Epithelial cell of esophagus (primary cell): ENCODE results near the gene MYB.

Experiments
- DNase-seq: peaks from one replicate; pipeline ENCODE4 v3.0.0; 2010; ENCODE audit warnings: low read depth
- H3K4me3 ChIP-seq: 2 replicates; pipeline ENCODE4 v1.5.1; 2011; ENCODE audit warnings: mild to moderate bottlenecking, low read length, control low read depth
- CTCF ChIP-seq: IDR thresholded peaks from 2 replicates; pipeline ENCODE4 v1.5.1; 2011; ENCODE audit warnings: low read depth, mild to moderate bottlenecking, low read length, control low read depth, inconsistent platforms; ENCODE audit not compliant: insufficient read depth; ENCODE audit errors: missing control alignments

The MYB gene

DNA sequence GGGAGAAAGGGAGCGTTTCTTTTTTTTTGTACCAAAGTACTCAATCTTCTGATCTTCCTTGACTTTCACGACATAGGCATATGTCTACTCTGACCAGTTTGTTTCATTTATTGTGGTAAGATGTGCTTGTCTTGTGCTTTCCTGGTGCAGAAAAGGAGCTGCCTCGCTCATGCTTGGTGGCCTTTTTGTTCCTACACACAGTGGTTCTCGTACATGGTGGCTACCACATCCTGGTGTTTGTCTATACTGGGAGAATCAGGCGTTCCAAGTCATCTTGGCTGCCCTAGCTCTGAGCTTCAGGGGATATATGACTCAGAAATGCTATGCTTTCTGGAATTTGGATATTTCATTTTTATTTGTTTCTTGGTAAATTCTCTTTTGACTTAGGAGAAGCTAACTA lies 31.8 kb downstream of the MYB start:
- H3K4me3 ChIP-seq = no peak overlapping the region
- no peak for TF ChIP-seq CTCF
- peak; percentile 41 for DNase-seq

GRCh38 chr6:135213616-135214015 lies 32.5 kb downstream of the MYB start:
- no peak for TF ChIP-seq CTCF
- H3K4me3 ChIP-seq = no peak overlapping the region
- DNase-seq = no peak

- no peak for TF ChIP-seq CTCF
- H3K4me3 ChIP-seq = no peak overlapping the region
- DNase-seq = no peak
Observed at GRCh38 chr6:135215160-135215559, 34.1 kb downstream of the MYB start.

DNA sequence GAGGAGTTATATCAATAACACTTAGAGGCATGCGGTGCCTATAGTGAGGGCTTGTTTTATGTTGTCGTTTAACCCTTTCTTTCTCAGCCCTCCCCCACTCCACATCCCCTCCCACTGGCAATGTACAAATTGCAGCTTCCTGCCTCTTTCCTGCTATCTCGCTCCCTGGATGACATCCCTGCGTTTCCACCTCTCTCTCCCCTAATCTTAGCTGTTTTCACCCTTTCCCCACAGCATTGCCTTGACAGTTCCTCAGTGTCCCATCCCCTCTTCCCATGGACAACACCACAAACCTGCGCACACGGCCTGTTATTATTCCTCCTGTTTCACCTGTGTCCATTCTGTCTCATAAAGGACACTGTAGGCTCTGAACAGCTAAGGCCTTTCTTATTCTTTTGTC lies 34.5 kb downstream of the MYB start:
- TF ChIP-seq CTCF = no peak
- H3K4me3 ChIP-seq = no peak overlapping the region
- DNase-seq = no peak

DNA sequence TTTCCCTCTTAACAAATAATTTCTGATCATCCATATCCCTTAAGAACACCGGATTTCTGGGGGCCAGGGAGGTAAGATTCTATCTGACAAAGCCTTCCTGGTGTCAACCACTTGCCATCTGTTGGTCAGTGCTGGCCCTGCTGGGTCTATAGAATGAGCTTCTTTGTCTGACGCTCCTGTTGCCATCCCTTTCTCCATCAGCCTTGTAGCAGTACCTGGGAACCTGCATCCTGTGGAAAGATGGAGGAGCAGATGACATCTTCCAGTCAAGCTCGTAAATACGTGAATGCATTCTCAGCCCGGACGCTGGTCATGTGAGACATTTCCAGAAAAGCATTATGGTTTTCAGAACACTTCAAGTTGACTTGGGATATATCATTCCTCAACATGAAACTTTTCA lies 36.6 kb downstream of the MYB start:
- TF ChIP-seq CTCF = no peak
- DNase-seq = no peak
- H3K4me3 ChIP-seq = no peak overlapping the region

DNA sequence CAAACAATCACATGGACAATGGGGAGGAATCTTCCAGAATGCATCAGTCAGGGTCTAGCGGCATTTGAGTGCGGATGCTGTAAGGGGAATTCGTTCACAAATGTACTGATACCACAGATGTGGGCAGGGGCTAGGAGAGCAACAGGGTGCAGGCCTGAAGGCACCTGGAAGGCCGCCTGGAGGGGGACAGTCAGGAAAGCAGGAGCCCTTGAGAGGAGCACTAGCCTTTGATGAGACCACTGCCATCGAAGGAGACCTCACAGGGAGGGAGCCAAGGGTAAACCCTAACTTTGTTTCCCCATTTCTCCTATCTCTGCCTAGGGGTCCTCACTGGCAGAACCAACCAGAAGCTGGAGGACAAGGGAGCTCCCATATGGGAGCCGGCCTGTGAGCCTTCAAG lies 38.2 kb downstream of the MYB start:
- TF ChIP-seq CTCF = no peak
- DNase-seq = no peak
- H3K4me3 ChIP-seq = no peak overlapping the region

- no peak for TF ChIP-seq CTCF
- DNase-seq = no peak
- H3K4me3 ChIP-seq = no peak overlapping the region
Observed at GRCh38 chr6:135221042-135221441, 39.9 kb downstream of the MYB start.
